ENCODE results near the gene LRPPRC.
"Not testable (repeated sequence)": the region's sequence is repeated elsewhere in the genome, so short reads cannot be mapped to it uniquely, and the experiment has no call there.

Gene LRPPRC

DNA sequence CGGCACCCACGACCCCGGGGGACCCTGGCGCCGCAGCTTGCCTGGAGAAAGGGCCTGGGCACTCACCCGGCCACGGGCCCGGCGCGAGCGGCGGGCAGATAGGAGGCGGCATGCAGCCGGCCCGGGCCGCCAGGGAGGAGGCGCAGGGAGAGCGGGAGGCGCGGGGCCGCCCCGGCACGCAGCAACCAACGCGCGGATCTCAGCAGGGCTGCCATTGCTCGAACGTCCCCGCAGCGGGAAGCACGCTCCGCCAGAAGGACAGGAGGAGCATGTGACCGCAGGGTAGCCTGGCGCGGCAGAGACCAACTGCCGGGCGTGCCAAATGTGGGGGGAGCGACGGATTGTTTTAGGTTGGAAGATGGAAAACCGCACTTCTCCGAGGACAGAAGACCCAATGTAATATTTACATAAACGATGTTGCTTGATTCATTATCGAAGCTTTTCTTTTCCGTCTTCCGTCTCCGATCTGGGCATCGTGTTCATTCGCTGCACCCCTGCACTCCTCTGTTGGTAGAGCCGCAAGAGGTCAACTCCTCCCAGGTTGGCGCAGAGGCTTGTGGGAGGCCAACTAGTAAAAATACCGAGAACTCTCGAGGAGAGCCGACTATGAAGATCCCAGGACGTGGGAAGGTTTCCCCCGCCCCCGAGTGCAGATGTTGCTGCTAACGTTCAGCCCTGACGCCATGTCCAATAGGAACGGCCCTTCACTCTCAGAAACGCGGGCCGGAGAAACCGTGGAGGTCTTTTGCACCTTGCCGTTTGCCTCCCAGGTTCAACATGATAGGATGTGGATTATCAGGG is at the start of gene LRPPRC:
TSS of gene LRPPRC (minus strand) at position 257 of the 801 bp plus-strand sequence. CDS start at position 215, 42 bp downstream.
- DNase-seq: peak; percentile 99

DNA sequence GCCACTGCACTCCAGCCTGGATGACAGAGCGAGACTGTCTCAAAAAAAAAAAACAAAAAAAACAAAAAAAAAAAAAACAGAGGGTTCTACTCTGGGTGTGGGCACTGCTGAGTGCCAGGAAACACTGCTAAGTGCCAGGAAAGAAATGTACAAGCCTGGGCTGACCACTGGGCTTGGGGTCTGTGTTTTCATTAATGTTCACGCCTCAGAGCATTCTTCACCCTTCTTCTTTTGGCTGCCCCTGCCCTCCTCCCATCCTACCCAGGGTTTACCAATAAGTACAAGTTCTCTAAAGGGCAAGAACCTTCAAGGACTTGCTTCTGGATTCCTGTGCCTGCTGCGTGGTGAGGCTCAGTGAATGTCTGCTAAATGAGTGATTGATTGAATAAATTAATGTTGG is 49.3 kb upstream of the LRPPRC start:
- DNase-seq: no peak

DNA sequence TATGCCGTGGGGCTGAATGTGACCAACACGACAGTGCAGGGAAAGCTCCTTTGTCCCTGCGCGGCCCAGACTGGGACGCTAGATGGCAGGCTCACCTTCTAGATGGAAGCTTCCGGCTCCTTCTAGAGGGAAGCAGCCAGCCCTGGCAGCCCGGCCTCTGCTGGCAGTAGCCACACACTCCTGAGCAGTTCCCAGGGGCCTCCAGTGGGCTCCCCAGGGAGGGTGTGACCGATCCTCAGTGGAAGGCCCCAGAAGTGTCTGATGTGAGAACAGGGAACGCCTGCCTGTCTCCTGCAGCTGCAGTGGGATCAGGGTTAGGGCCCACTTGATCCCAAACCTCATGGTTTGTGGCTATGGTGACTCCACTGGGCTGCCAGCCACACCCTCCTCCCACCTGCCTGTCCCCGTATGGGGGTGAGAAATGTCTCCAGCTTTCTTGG is 48.5 kb upstream of the LRPPRC start:
- DNase-seq: peak; percentile 96

- no peak for DNase-seq
These were observed 44.6 kb upstream of the LRPPRC start for GRCh38 chr2:44040365-44040764.

DNA sequence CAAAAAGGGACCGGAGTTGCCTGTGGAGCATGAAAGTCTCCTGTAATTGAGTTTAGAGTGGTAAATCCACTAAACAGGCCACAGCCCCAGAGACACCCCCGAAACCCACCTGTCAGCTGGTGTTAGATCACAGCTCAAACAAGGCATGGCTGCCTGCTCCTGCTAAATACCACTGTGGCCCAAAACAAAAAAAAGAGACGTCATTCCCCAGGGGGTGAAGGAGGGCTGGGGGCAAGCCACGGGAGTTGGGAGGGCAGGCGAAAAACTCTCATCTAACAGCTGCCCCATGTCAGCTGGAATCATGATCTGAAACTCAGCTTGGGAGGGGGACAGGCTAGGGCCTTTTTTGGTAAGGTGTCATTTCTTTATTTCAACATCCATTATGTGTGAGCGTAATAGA is 42.5 kb upstream of the LRPPRC start:
- DNase-seq: no peak

GRCh38 chr2:44037221-44037620 is 41.4 kb upstream of the LRPPRC start:
- no peak for DNase-seq

- DNase-seq: no peak
These were observed 38.2 kb upstream of the LRPPRC start for GRCh38 chr2:44033947-44034346.

DNA sequence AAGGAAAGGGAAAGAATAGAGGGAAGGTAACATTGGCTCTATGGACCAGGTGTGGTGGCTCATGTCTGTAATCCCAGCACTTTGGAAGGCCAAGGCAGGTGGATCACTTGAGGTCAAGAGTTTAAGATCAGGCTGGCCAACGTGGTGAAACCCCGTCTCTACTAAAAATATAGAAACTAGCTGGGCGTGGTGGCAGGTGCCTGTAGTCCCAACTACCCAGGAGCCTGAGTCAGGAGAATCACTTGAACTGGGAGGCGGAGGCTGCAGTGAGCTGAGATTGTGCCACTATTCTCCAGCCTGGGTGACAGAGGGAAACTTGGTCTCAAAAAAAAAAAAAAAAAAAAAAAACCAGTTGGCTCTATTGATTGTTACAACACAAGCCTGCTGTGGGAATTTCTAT is 31.3 kb upstream of the LRPPRC start:
- not testable (repeated sequence) for DNase-seq

DNA sequence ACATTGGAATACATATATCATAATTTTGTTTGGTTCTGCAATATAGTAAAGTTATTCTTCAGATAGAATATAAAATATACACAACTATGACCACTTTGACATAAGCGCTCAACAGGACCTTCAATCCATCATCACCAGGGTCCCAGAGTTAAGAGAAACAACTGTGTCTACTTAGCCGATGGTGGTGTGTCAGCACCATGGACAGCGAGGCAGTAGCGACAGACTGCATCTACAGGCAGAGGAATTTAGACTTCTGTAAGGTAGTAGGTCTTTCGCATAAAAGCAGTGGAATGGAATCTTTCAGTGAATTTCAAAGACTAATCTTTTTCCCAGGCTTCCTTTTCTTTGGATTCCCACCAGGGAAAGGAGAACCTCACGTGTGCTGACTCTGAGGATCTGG is 20.5 kb upstream of the LRPPRC start:
- no peak for DNase-seq

- DNase-seq: no peak
These were observed 19.4 kb upstream of the LRPPRC start for GRCh38 chr2:44015239-44015638.

GRCh38 chr2:44013205-44013604 is 17.4 kb upstream of the LRPPRC start:
- DNase-seq: not testable (repeated sequence)

- DNase-seq: no peak
These were observed 14.5 kb upstream of the LRPPRC start for GRCh38 chr2:44010266-44010665.

GRCh38 chr2:44009136-44009735 is 13.4 kb upstream of the LRPPRC start:
- DNase-seq: peak; percentile 9

GRCh38 chr2:44005846-44006245 is 10.1 kb upstream of the LRPPRC start:
- no peak for DNase-seq

DNA sequence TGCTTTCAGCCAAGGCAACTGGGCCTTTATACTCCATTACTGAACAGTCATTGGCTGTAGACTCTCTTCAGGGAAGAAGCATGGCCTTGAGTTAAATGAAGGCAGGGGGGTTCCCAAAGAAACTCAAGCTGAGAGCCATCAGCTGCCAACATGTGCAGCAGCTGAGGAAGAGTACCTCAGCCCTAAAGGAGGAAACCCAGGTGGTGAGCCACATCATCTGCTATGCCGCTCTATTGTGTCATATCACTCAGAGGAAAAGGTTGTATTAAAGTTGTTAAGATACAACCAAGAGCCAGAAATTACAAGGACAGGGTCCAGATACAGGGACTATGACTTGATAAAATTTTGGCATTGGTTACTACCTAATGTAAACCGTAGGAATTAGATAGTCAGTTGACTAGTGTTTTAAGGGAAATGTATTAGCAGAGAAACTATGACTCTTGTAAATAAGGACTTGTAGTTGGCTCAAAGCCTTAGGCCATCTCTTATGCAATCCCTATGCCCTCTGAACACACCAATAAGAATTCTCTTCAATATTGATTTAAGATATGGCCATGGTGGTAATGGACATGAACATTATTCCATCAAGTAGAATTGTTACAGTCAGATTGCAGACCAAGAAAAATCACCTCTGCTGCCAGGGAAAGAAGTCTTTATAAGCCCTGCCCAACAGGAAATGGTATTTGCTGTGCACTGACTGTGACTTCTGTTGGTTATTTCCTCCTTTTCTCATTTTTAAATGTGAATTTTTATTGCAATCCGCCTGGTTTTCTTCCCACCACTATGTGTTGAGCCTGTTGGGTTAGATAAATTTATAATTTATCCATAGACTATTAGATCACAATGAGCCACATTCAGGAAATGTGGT is 9.2 kb upstream of the LRPPRC start:
- no peak for DNase-seq

DNA sequence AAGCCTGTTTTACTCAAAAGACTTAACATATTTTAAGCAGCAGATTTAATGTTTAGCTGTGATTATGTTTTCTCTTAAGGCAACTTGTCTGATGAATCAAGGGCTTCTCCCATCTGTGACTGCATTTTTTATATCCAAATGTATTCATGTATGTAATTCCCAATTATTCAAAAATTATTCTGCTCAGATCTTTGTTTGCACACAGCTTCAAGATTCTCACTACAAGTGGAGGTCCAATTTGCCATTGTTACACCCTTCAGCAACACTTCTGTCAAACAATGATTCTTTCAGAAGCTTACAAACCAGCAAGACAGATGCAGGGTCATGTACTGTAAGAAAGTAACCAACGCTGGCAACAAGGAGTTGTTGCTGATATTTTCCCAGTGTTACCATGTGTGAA is 5.9 kb upstream of the LRPPRC start:
- DNase-seq: no peak

DNA sequence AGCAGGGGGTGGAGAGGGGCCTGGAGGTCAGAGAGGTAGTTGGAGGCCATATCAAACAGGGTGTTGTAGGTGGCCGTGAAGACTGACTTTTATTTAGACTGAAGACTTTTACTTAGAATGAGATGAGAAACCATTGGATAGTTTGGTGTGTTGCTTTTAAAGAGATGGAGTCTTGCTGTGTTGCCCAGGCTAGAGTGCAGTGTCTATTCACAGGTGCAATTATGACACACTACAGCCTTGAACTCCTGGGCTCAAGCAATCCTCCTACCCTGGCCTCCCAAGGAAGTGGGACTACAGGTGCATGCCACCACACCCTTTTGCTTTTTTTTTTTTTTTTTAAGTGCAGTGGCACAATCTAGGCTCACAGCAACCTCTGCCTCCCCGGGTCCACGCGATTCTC is 2.5 kb upstream of the LRPPRC start:
- DNase-seq: no peak

- DNase-seq: no peak
These were observed 2.4 kb downstream of the LRPPRC start for GRCh38 chr2:43993437-43993836.

DNA sequence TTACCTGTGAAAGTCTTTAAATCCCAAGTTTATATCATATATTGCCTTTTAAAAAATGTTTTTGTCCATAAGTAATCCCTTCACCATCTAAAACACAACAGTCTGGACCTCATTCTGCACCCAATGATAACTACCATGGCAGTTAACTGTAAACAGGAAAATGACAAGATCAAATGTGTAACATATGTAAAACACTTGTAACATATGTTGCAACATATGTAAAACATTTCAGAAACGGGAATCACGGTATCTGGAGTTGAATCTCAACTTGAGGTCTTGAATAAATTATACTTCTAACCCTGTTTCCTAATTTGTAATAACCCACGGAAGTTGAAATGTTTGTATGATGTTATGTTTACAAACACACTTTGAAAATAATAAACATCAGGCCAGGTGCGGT is 6.2 kb downstream of the LRPPRC start:
- no peak for DNase-seq

GRCh38 chr2:43986600-43986999 is 9.2 kb downstream of the LRPPRC start:
- no peak for DNase-seq

DNA sequence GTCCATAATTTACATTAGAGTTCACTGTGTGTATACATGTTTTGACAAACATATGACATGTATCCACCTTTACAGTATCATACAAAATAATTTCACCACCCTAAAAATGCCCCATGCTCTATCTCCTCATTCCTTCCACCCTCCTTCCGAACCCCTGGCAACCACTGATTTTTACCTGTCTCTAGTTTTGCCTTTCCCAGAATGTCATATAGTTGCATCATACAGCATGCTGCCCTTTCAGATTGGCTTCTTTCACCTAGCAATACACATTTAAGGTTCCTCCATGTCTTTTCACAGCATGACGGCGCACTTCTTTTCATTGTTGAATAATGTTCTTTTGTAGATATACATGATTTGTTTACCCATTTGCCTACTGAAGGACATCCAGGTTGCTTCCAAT is 10.4 kb downstream of the LRPPRC start:
- no peak for DNase-seq

DNA sequence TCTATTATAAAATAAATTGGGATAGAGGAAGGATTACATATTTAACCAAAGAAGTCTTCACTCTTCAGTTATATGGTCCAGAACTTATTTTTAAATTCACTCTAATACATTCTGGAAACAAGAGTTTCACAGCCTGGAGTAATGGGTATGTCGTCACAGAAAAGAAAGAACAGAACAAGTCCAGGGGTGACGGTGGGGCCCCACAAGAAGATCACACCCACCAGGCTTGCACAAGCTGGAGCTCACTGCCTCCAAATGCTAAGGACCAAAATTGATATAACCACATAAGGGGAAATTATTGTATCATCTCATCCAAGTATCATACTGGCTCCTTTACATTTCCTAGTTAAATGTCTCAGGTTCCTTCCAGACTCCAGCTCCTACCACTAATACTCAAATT is 11.3 kb downstream of the LRPPRC start:
- no peak for DNase-seq

DNA sequence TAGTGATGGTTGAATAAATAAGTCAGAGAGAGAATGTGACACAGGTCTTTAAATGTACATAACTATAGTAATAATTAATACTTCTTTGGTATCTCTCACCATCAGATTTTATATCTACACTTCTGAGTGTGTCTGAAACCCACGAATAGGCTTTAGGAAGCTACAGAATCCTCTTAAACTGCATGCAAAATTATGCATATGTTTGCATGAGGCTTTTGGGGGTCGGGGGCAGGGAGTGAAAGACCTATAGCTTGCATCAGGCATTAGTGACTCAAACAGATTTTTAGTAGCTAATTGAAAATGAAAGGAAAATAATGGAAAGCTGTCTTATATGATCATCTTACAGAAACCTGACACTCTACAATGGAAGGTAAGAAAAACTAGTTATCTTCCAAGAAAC is 14.9 kb downstream of the LRPPRC start:
- DNase-seq: no peak
